ENCODE measurements around the gene ZGLP1. TPM values are rescaled to one million over a fixed set of nuclear protein-coding genes. Genes with fewer than 3 reads are reported as not detected.

ZGLP1 gene
- total and polyA plus RNA-seq, 9 donors = 0.27 to 5.6 (median 3.0) TPM

- Histone ChIP-seq H3K36me3 (no peaks in the 10 kb centered on the region), H3K27me3 (no peaks in the 10 kb centered on the region), H3K4me3 (no peak within 1 kb of the TSS), H3K9me3 (no peaks in the 10 kb centered on the region), H3K4me1 (ENCODE audit: insufficient read depth) (peaks cover 13% of the 10 kb centered on the region), H3K27ac (no peak within 1 kb of the TSS)
- DNase-seq = peak; percentile 58 to 83 (median 62)
- intact Hi-C loops (cut with DNase I) = no loop called here
- WGBS, 3 donors = 3 to 7% (median 4%) methylated on average over 42 to 59 of the region's 59 CpGs
- TF ChIP-seq POLR2A (IDR thresholded peaks at IDR 0.05) (no peak), EP300 (IDR thresholded peaks at IDR 0.05) (no peak), CTCF (IDR thresholded peaks at IDR 0.05) (no peak)
Measured at GRCh38 chr19:10286803-10287737, 22.5 kb downstream of the ZGLP1 start, which contains the start of gene ICAM4. Gene ICAM4, plus strand, starts transcription at chr19:10286955. Its CDS starts 58 bp downstream, at chr19:10287013.

- no peaks in the 10 kb centered on the region for H3K27me3 ChIP-seq
- no peaks in the 10 kb centered on the region for H3K9me3 ChIP-seq
- H3K4me3 ChIP-seq = no peak overlapping the region
- H3K4me1 ChIP-seq (ENCODE audit: insufficient read depth) = peaks cover 8% of the 10 kb centered on the region
- intact Hi-C loops (cut with DNase I) = no loop called here
- 91 to 93% (median 93%) methylated on average over 4 of the region's 4 CpGs for WGBS, 3 donors
- no peak for DNase-seq
- no peak overlapping the region for H3K27ac ChIP-seq
- no peaks in the 10 kb centered on the region for H3K36me3 ChIP-seq
- TF ChIP-seq CTCF (IDR thresholded peaks at IDR 0.05) = no peak
- TF ChIP-seq POLR2A (IDR thresholded peaks at IDR 0.05) = no peak
- no peak for TF ChIP-seq EP300 (IDR thresholded peaks at IDR 0.05)
Measured at GRCh38 chr19:10285393-10285792, 24.2 kb downstream of the ZGLP1 start.

- no peak for TF ChIP-seq POLR2A (IDR thresholded peaks at IDR 0.05)
- TF ChIP-seq EP300 (IDR thresholded peaks at IDR 0.05) = no peak
- TF ChIP-seq CTCF (IDR thresholded peaks at IDR 0.05) = no peak
- H3K27me3 ChIP-seq = no peaks in the 10 kb centered on the region
- intact Hi-C loops (cut with DNase I) = no loop called here
- no peaks in the 10 kb centered on the region for H3K36me3 ChIP-seq
- no peak overlapping the region for H3K27ac ChIP-seq
- no peaks in the 10 kb centered on the region for H3K9me3 ChIP-seq
- 92 to 97% (median 94%) methylated on average over 13 of the region's 13 CpGs for WGBS, 3 donors
- H3K4me1 ChIP-seq (ENCODE audit: insufficient read depth) = peaks cover 6% of the 10 kb centered on the region
- no peak overlapping the region for H3K4me3 ChIP-seq
- DNase-seq = no peak
Measured at GRCh38 chr19:10284960-10285278, 24.7 kb downstream of the ZGLP1 start.

GRCh38 chr19:10284065-10284959 lies 25.3 kb downstream of the ZGLP1 start:
- H3K36me3 ChIP-seq = no peaks in the 10 kb centered on the region
- no peak overlapping the region for H3K4me3 ChIP-seq
- H3K4me1 ChIP-seq (ENCODE audit: insufficient read depth) = peaks cover 6% of the 10 kb centered on the region
- TF ChIP-seq POLR2A (IDR thresholded peaks at IDR 0.05) (no peak), EP300 (IDR thresholded peaks at IDR 0.05) (no peak), CTCF (IDR thresholded peaks at IDR 0.05) (no peak)
- intact Hi-C loops (cut with DNase I) = no loop called here
- no peaks in the 10 kb centered on the region for H3K9me3 ChIP-seq
- DNase-seq = no peak
- no peak overlapping the region for H3K27ac ChIP-seq
- no peaks in the 10 kb centered on the region for H3K27me3 ChIP-seq
- WGBS, 3 donors = 91 to 93% (median 91%) methylated on average over 33 to 34 of the region's 34 CpGs

All from ovary (tissue), 9 donors.